ENCODE measurements around the gene GJB1.
A peak's percentile ranks its signal among the peaks of the same experiment; 100 is the strongest.
"Not testable (repeated sequence)": the region's sequence is repeated elsewhere in the genome, so short reads cannot be mapped to it uniquely, and the experiment has no call there.

Gene GJB1

DNA sequence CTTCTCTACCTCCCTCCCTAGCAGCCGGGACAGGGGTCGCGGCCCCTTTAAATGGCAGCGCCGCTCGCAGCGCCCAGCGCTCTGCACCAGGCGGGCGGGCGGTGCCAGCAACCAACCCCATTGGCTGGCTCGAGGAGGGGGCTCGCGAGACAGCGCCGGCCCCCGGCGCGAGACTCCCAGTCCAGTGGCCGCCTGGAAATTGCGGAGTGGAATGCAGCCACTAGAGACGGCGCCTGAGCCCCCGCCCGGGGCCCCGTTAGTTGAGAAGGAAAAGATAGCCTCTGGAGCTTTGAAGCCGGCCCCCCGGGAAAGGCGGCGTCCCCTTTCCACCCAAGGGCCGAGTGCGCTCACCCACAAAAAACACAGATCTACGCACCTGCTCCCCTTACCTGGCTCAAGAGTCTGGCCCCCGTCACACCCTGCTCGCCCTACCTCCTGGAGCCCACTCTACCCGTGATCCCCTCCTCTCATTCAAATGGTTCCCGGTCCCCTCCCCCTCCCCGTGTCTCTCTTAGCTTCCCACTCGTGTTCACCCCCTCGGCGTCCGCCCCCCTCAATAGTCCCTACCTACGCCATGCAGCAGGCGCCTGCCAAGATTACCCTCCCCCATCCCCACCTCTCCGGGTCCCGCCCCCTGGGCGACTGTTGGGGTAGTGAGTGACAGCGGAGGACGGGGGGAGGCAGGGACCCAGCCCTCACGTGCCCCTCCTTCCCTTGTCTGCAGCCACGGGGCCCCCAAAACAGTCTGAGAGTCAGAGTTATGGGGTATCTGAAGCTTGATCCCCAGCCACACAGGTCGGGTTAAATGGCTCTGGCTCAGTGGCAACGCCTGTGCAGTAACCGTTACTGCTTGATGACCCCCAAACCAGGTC, 31.3 kb downstream of the GJB1 start, which contains the start of gene ZMYM3:
TSS of gene ZMYM3 (minus strand) at position 49 of the 872 bp plus-strand sequence. CDS start 885 bp downstream, outside the sequence.
- WGBS (ENCODE audit: insufficient coverage, insufficient read length) = no CpG with 5 or more reads among the region's 54 CpGs
- H3K27ac ChIP-seq (ENCODE audit: low read length) = no peak within 1 kb of the TSS
- DNase-seq (ENCODE audit: low read depth, low spot score) = no peak
- peak within 1 kb of the TSS; percentile 99; the same call in 1 of the 2 replicates for H3K4me3 ChIP-seq (ENCODE audit: low read length)
- no peaks in the 10 kb centered on the region for H3K27me3 ChIP-seq (ENCODE audit: control insufficient read depth, insufficient read depth, low read length)
- H3K36me3 ChIP-seq (ENCODE audit: control insufficient read depth, insufficient read depth, low read length) = peaks cover 15% of the 10 kb centered on the region; the same call in 1 of the 2 replicates
- no peaks in the 10 kb centered on the region for H3K9me3 ChIP-seq (ENCODE audit: control insufficient read depth, insufficient read depth, low read length)
- H3K4me1 ChIP-seq (ENCODE audit: control insufficient read depth, insufficient read depth, low read length) = no peaks in the 10 kb centered on the region

DNA sequence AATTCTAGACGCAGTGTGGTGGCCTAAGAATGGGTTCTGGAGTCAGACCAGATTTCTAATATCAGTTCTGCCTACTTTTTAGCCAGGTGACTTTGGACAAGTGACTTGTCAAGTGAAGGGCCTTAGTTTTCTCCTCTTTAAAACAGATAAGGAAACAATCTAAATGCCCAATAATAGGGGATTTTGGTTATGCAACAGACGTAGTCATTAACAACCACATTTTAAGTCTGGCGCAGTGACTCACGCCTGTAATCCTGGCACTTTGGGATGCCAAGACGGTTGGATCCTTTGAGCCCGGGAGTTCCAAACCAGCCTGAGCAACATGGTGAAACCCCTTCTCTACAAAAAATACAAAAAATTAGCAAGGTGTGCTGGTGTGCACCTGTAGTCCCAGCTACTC, 33.0 kb downstream of the GJB1 start:
- Histone ChIP-seq H3K9me3 (ENCODE audit: control insufficient read depth, insufficient read depth, low read length) (no peaks in the 10 kb centered on the region), H3K27ac (ENCODE audit: low read length) (no peak overlapping the region), H3K4me3 (ENCODE audit: low read length) (no peak overlapping the region), H3K36me3 (ENCODE audit: control insufficient read depth, insufficient read depth, low read length) (no peaks in the 10 kb centered on the region), H3K27me3 (ENCODE audit: control insufficient read depth, insufficient read depth, low read length) (no peaks in the 10 kb centered on the region), H3K4me1 (ENCODE audit: control insufficient read depth, insufficient read depth, low read length) (no peaks in the 10 kb centered on the region)
- WGBS (ENCODE audit: insufficient coverage, insufficient read length) = no CpG with 5 or more reads among the region's 6 CpGs
- no peak for DNase-seq (ENCODE audit: low read depth, low spot score)

DNA sequence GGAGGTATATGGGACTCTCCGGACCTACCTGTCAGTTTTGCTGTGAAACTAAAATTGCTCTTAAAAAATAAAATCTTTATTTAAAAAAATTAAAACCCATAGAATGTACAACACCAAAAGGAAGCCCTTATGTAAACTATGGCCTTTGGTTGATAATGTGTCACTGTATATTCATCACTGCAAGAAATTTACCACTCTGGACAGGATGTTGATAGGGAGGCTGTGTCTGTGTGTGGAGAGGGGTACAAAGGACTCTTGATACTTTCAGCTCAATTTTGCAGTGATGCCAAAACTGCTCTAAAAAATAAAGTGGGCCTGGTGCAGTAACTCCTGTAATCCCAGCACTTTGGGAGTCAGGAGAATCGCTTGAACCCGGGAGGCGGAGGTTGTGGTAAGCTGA, 33.8 kb downstream of the GJB1 start:
- H3K27me3 ChIP-seq (ENCODE audit: control insufficient read depth, insufficient read depth, low read length) = no peaks in the 10 kb centered on the region

DNA sequence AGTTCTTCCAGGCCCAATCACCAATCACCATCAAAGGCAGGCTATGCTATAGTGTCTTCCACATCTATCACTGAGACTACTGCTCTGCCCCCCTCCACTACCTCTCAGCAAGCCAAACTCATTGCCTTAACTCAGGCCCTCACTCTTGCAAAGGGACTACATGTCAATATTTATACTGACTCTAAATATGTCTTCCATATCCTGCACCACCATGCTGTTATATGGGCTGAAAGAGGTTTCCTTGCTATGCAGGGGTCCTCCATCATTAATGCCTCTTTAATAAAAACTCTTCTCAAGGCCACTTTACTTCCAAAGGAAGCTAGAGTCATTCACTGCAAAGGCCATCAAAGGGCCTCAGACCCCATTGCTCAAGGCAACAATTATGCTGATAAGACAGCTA, 45.6 kb downstream of the GJB1 start:
- not testable (repeated sequence) for H3K36me3 ChIP-seq (ENCODE audit: control insufficient read depth, insufficient read depth, low read length); H3K9me3 ChIP-seq (ENCODE audit: control insufficient read depth, insufficient read depth, low read length); H3K4me3 ChIP-seq (ENCODE audit: low read length); H3K4me1 ChIP-seq (ENCODE audit: control insufficient read depth, insufficient read depth, low read length); DNase-seq (ENCODE audit: low read depth, low spot score); H3K27ac ChIP-seq (ENCODE audit: low read length); H3K27me3 ChIP-seq (ENCODE audit: control insufficient read depth, insufficient read depth, low read length)

More for the DNA sequence above, 33.8 kb downstream of the GJB1 start:
- H3K4me1 ChIP-seq (ENCODE audit: control insufficient read depth, insufficient read depth, low read length) = no peaks in the 10 kb centered on the region
- H3K4me3 ChIP-seq (ENCODE audit: low read length) = no peak overlapping the region
- no CpG with 5 or more reads among the region's 4 CpGs for WGBS (ENCODE audit: insufficient coverage, insufficient read length)
- DNase-seq (ENCODE audit: low read depth, low spot score) = no peak
- no peaks in the 10 kb centered on the region for H3K9me3 ChIP-seq (ENCODE audit: control insufficient read depth, insufficient read depth, low read length)
- no peaks in the 10 kb centered on the region for H3K36me3 ChIP-seq (ENCODE audit: control insufficient read depth, insufficient read depth, low read length)
- H3K27ac ChIP-seq (ENCODE audit: low read length) = no peak overlapping the region

DNA sequence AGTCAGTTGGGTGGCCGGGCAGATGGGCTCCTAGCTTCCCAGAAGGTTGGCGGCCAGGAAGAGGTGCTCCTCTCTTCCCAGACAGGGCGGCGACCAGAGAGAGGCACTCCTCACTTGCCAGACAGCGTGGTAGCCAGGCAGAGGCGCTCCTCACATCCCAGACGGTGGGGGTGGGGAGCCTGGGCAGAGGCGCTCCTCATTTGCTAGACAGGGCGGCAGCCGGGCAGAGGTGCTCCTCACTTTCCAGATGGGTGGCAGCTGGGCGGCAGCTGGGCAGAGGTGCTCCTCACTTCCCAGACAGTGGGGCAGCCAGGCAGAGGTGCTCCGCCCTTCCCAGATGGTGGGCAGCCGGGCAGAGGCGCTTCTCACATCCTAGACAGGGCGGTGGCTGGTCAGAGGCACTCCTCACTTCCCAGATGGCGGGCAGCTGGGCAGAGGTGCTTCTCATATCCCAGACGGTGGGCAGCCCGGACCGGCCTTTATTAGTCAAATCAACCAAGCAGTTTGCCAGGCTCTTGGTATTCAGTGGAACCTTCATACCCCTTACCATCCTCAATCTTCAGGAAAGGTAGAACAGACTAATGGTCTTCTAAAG, 46.9 kb downstream of the GJB1 start:
- no peaks in the 10 kb centered on the region for H3K9me3 ChIP-seq (ENCODE audit: control insufficient read depth, insufficient read depth, low read length)
- DNase-seq (ENCODE audit: low read depth, low spot score) = no peak
- H3K36me3 ChIP-seq (ENCODE audit: control insufficient read depth, insufficient read depth, low read length) = no peaks in the 10 kb centered on the region
- no peaks in the 10 kb centered on the region for H3K27me3 ChIP-seq (ENCODE audit: control insufficient read depth, insufficient read depth, low read length)
- H3K4me3 ChIP-seq (ENCODE audit: low read length) = no peak overlapping the region
- H3K4me1 ChIP-seq (ENCODE audit: control insufficient read depth, insufficient read depth, low read length) = no peaks in the 10 kb centered on the region
- no peak overlapping the region for H3K27ac ChIP-seq (ENCODE audit: low read length)
- WGBS (ENCODE audit: insufficient coverage, insufficient read length) = no CpG with 5 or more reads among the region's 19 CpGs

DNA sequence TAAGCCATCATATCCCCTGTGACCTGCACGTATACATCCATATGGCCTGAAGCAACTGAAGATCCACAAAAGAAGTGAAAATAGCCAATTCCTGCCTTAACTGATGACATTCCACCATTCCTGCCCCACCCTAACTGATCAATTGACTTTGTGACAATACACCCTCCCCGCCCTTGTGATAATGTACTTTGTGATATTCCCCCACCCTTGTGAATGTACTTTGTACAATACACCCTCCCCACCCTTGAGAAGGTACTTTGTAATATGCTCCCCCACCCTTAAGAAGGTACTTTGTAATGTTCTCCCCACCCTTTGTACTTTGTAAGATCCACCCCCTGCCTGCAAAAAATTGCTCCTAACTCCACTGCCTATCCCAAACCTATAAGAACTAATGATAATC, 49.3 kb downstream of the GJB1 start:
- not testable (repeated sequence) for H3K4me1 ChIP-seq (ENCODE audit: control insufficient read depth, insufficient read depth, low read length); H3K27me3 ChIP-seq (ENCODE audit: control insufficient read depth, insufficient read depth, low read length); H3K27ac ChIP-seq (ENCODE audit: low read length); DNase-seq (ENCODE audit: low read depth, low spot score); H3K4me3 ChIP-seq (ENCODE audit: low read length); H3K36me3 ChIP-seq (ENCODE audit: control insufficient read depth, insufficient read depth, low read length); H3K9me3 ChIP-seq (ENCODE audit: control insufficient read depth, insufficient read depth, low read length)
- no CpG with 5 or more reads among the region's 2 CpGs for WGBS (ENCODE audit: insufficient coverage, insufficient read length)
